ENCODE results near the gene SCN5A.

- no peak for TF ChIP-seq POLR2A (IDR thresholded peaks at IDR 0.05)
- no peak for TF ChIP-seq POLR2AphosphoS5 (IDR thresholded peaks at IDR 0.05)
- no peak for TF ChIP-seq CTCF (IDR thresholded peaks at IDR 0.05 in 8 of 11, conservative IDR thresholded peaks at IDR 0.05 in 3 of 11)
Measured at GRCh38 chr3:38601956-38602550, 47.4 kb downstream of the SCN5A start.
